Stomach (tissue), 9 donors: Measurements from ENCODE around the gene PRRT4. TPM values are rescaled to one million over a fixed set of nuclear protein-coding genes. Genes with fewer than 3 reads are reported as not detected.

Experiments
- DNase-seq, 2 donors: peaks; one replicate each; pipeline versions ENCODE4 v3.0.0 to v3.0.0-alpha.2; 2013 to 2019
- H3K27ac ChIP-seq, 5 donors: fragments of 200-600 bp in 4 of 5; sonication (generic) in 4 of 5; one replicate each; pipeline ENCODE4 v1.5.1; 2013 to 2019; ENCODE audit warnings: mild to moderate bottlenecking in 1 of 5, moderate library complexity in 1 of 5
- H3K27me3 ChIP-seq, 3 donors: fragments of 200-600 bp; sonication (generic); one replicate each; pipeline ENCODE4 v1.5.1; 2017 to 2019; ENCODE audit warnings: mixed run types in 1 of 3
- H3K36me3 ChIP-seq, 4 donors: fragments of 200-600 bp; sonication (generic); 1 replicate in 3 of 4; 2 replicates in 1 of 4; pipeline ENCODE4 v1.5.1; 2016 to 2019
- H3K4me1 ChIP-seq, 4 donors: fragments of 200-600 bp; sonication (generic); one replicate each; pipeline ENCODE4 v1.5.1; 2016 to 2019
- H3K4me3 ChIP-seq, 4 donors: fragments of 200-600 bp; sonication (generic) in 3 of 4; one replicate each; pipeline ENCODE4 v1.5.1; 2016 to 2019; ENCODE audit warnings: mild to moderate bottlenecking in 1 of 4
- H3K9me3 ChIP-seq, 4 donors: fragments of 200-600 bp; sonication (generic); one replicate each; pipeline ENCODE4 v1.5.1; 2016 to 2019
- CTCF ChIP-seq, 7 experiments: fragments of 450-650 bp in 4 of 7; fragments of 200-600 bp in 3 of 7; sonication (generic) in 3 of 7; IDR thresholded peaks; one replicate each; pipeline ENCODE4 v1.5.1; 2016 to 2019; ENCODE audit warnings: antibody characterized with exemption in 7 of 7, control low read depth in 2 of 7, mild to moderate bottlenecking in 1 of 7
- EP300 ChIP-seq: sonication (generic); formaldehyde crosslinking; IDR thresholded peaks from one replicate; pipeline ENCODE4 v1.6.1; 2017; ENCODE audit warnings: antibody characterized with exemption
- POLR2A ChIP-seq, 4 donors: fragments of 450-650 bp; IDR thresholded peaks; one replicate each; pipeline ENCODE4 v1.6.1; 2016; ENCODE audit warnings: antibody characterized with exemption in 4 of 4, control low read depth in 2 of 4, mild to moderate bottlenecking in 1 of 4, moderate library complexity in 1 of 4
- POLR2AphosphoS5 ChIP-seq, 3 donors: sonication (generic); formaldehyde crosslinking; IDR thresholded peaks; one replicate each; pipeline ENCODE4 v1.6.1; 2016; ENCODE audit warnings: antibody characterized with exemption in 3 of 3
- WGBS, 5 donors: extraction: QIAGEN DNeasy Blood & Tissue Kit in 3 of 5; methylation state at CpG; one replicate each; pipeline versions ENCODE4 v1.1.5 to v1.1.7; 2013 to 2018; 5-methylcytosine and 5-hydroxymethylcytosine counted together
- intact Hi-C: fragments of 100-400 bp; cut with DNase I; formaldehyde crosslinking; loops from one replicate; pipeline ENCODE4 v1.15.1; 2023; ENCODE audit warnings: low total_unique reads
- polyA plus RNA-seq, 3 donors: library from polyadenylated mRNA; stranded (reverse); fragments of 200-250 nt; gene quantifications; one replicate each; pipeline ENCODE4 v1.2.3, GENCODE V29; 2013
- total RNA-seq, 5 donors: library from RNA; depleted of rRNA; stranded (reverse); fragments of >200 nt; gene quantifications; one replicate each; pipeline versions ENCODE4 v1.1.0 to v1.2.3, GENCODE V29; 2014 to 2016
- donor health status: healthy with polysubstance abuse.
- donor health status: Bipolar disorder and iron deficiency.
- donor health status: healthy.

The PRRT4 gene
- total and polyA plus RNA-seq, 8 donors: 0.12 to 1.2 TPM; not detected in 6

GRCh38 chr7:128380483-128381106, 19.1 kb upstream of the PRRT4 start:
- no peak for DNase-seq
- 67 to 91% (median 77%) methylated on average over 2 to 3 of the region's 3 CpGs for WGBS, 5 donors
- intact Hi-C loops: no loop called here
- H3K27me3 ChIP-seq: no peaks in the 10 kb centered on the region
- no peaks in the 10 kb centered on the region for H3K4me1 ChIP-seq
- H3K27ac ChIP-seq: no peak overlapping the region
- no peaks in the 10 kb centered on the region for H3K9me3 ChIP-seq
- no peak for TF ChIP-seq POLR2A (IDR thresholded peaks at IDR 0.05)
- no peak for TF ChIP-seq EP300
- no peak for TF ChIP-seq CTCF (IDR thresholded peaks at IDR 0.05)
- no peak for TF ChIP-seq POLR2AphosphoS5 (IDR thresholded peaks at IDR 0.05)
- no peaks in the 10 kb centered on the region for H3K36me3 ChIP-seq
- H3K4me3 ChIP-seq: no peak overlapping the region

GRCh38 chr7:128379900-128380479, 18.5 kb upstream of the PRRT4 start:
- H3K9me3 ChIP-seq: no peaks in the 10 kb centered on the region
- H3K27ac ChIP-seq: no peak overlapping the region
- TF ChIP-seq POLR2A (IDR thresholded peaks at IDR 0.05): no peak
- no peaks in the 10 kb centered on the region for H3K36me3 ChIP-seq
- no peaks in the 10 kb centered on the region for H3K4me1 ChIP-seq
- DNase-seq: no peak
- WGBS, 5 donors: 81 to 93% (median 91%) methylated on average over 6 of the region's 6 CpGs
- no peaks in the 10 kb centered on the region for H3K27me3 ChIP-seq
- intact Hi-C loops: no loop called here
- H3K4me3 ChIP-seq: no peak overlapping the region

- intact Hi-C loops: no loop called here
- no peak for DNase-seq
- H3K27me3 ChIP-seq: no peaks in the 10 kb centered on the region
- H3K4me1 ChIP-seq: no peaks in the 10 kb centered on the region
- H3K27ac ChIP-seq: no peak overlapping the region
- H3K4me3 ChIP-seq: no peak overlapping the region
- WGBS, 5 donors: 26 to 44% (median 32%) methylated on average over 2 of the region's 2 CpGs
- TF ChIP-seq EP300: no peak
- no peak for TF ChIP-seq POLR2AphosphoS5 (IDR thresholded peaks at IDR 0.05)
- TF ChIP-seq CTCF (IDR thresholded peaks at IDR 0.05): no peak
- no peak for TF ChIP-seq POLR2A (IDR thresholded peaks at IDR 0.05)
- H3K9me3 ChIP-seq: no peaks in the 10 kb centered on the region
- H3K36me3 ChIP-seq: no peaks in the 10 kb centered on the region
These were observed 17.1 kb upstream of the PRRT4 start for GRCh38 chr7:128378637-128379036.

- 89 to 96% (median 92%) methylated on average over 3 of the region's 3 CpGs for WGBS, 5 donors
- no peak for DNase-seq
- Histone ChIP-seq H3K4me3 (no peak overlapping the region), H3K27me3 (no peaks in the 10 kb centered on the region), H3K9me3 (no peaks in the 10 kb centered on the region), H3K4me1 (no peaks in the 10 kb centered on the region), H3K36me3 (no peaks in the 10 kb centered on the region), H3K27ac (no peak overlapping the region)
- TF ChIP-seq EP300 (no peak), POLR2A (IDR thresholded peaks at IDR 0.05) (no peak), POLR2AphosphoS5 (IDR thresholded peaks at IDR 0.05) (no peak), CTCF (IDR thresholded peaks at IDR 0.05) (no peak)
- intact Hi-C loops: no loop called here
These were observed 14.6 kb upstream of the PRRT4 start for GRCh38 chr7:128376077-128376476.

- intact Hi-C loops: no loop called here
- H3K27me3 ChIP-seq: no peaks in the 10 kb centered on the region
- 47 to 70% (median 58%) methylated on average over 1 of the region's 1 CpG for WGBS, 5 donors
- H3K36me3 ChIP-seq: no peaks in the 10 kb centered on the region
- no peak for DNase-seq
- no peak for TF ChIP-seq POLR2A (IDR thresholded peaks at IDR 0.05)
- TF ChIP-seq POLR2AphosphoS5 (IDR thresholded peaks at IDR 0.05): no peak
- TF ChIP-seq EP300: no peak
- TF ChIP-seq CTCF (IDR thresholded peaks at IDR 0.05): no peak
- H3K27ac ChIP-seq: no peak overlapping the region
- no peaks in the 10 kb centered on the region for H3K9me3 ChIP-seq
- H3K4me1 ChIP-seq: no peaks in the 10 kb centered on the region
- no peak overlapping the region for H3K4me3 ChIP-seq
These were observed 12.6 kb upstream of the PRRT4 start for GRCh38 chr7:128374041-128374440.
